SU-DHL-6 (cell line): ENCODE results near the gene GLI3.

Experiments
- EZH2phosphoT487 ChIP-seq: fragments of 200-600 bp; sonication (generic), shearing (Covaris generic); conservative IDR thresholded peaks from 2 replicates; pipeline ENCODE4 v1.6.1; 2018; ENCODE audit warnings: mild to moderate bottlenecking, antibody characterized with exemption, low read length, moderate library complexity, mixed read lengths
- TF ChIP-seq, protein P1 (sequence below): fragments of 200-600 bp; sonication (generic); IDR thresholded peaks from one replicate; pipeline ENCODE4 v1.5.1; 2017; ENCODE audit warnings: antibody characterized with exemption, mild to moderate bottlenecking, low read length, moderate library complexity; ENCODE audit not compliant: insufficient read depth, poor library complexity, severe bottlenecking

DNA sequence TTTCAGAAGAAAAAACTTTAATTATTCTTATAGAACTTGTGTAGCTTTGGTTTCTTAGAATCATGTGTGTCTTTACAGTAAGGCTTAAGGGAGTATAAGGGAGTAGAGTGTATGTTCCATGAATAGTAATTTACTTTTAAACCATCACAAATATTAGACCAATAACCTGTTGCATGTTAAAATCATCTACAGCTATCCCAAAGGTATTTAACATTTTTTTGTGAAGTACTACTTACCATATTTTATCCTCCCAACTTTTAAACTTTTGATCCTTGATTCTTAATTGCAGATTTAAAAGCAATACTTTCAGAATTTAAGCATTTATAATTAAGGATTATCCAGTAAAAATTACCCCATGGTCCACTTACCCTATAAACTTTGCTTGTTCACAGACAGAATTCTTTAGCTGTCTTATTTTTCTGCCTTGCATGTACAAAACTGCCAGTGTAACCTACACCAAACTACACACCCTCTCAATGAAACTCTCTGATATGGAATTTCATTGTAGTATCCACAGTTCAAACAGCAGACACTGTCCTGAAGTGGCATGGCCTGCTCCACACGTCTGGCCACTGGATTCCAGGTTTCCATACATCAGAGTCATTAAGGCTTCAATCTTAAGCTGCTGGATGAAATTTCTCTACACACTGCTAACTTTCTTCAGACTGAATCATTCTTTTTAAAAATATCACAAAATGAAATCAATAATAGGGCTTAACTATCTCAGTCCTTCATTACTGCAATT lies 5.8 kb downstream of the GLI3 start:
- TF ChIP-seq, protein P1, sequence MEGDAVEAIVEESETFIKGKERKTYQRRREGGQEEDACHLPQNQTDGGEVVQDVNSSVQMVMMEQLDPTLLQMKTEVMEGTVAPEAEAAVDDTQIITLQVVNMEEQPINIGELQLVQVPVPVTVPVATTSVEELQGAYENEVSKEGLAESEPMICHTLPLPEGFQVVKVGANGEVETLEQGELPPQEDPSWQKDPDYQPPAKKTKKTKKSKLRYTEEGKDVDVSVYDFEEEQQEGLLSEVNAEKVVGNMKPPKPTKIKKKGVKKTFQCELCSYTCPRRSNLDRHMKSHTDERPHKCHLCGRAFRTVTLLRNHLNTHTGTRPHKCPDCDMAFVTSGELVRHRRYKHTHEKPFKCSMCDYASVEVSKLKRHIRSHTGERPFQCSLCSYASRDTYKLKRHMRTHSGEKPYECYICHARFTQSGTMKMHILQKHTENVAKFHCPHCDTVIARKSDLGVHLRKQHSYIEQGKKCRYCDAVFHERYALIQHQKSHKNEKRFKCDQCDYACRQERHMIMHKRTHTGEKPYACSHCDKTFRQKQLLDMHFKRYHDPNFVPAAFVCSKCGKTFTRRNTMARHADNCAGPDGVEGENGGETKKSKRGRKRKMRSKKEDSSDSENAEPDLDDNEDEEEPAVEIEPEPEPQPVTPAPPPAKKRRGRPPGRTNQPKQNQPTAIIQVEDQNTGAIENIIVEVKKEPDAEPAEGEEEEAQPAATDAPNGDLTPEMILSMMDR: no peak
- TF ChIP-seq EZH2phosphoT487: no peak
